ENCODE data around the gene PML. TPM values are rescaled to one million over a fixed set of nuclear protein-coding genes. Genes with fewer than 3 reads are reported as not detected.

The PML gene, protein sequence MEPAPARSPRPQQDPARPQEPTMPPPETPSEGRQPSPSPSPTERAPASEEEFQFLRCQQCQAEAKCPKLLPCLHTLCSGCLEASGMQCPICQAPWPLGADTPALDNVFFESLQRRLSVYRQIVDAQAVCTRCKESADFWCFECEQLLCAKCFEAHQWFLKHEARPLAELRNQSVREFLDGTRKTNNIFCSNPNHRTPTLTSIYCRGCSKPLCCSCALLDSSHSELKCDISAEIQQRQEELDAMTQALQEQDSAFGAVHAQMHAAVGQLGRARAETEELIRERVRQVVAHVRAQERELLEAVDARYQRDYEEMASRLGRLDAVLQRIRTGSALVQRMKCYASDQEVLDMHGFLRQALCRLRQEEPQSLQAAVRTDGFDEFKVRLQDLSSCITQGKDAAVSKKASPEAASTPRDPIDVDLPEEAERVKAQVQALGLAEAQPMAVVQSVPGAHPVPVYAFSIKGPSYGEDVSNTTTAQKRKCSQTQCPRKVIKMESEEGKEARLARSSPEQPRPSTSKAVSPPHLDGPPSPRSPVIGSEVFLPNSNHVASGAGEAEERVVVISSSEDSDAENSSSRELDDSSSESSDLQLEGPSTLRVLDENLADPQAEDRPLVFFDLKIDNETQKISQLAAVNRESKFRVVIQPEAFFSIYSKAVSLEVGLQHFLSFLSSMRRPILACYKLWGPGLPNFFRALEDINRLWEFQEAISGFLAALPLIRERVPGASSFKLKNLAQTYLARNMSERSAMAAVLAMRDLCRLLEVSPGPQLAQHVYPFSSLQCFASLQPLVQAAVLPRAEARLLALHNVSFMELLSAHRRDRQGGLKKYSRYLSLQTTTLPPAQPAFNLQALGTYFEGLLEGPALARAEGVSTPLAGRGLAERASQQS
- total RNA-seq (2022; extraction: Qiagen RNA extraction), result 10.9 to 17.1 TPM (median 14.7 TPM) in 5 replicates

DNA sequence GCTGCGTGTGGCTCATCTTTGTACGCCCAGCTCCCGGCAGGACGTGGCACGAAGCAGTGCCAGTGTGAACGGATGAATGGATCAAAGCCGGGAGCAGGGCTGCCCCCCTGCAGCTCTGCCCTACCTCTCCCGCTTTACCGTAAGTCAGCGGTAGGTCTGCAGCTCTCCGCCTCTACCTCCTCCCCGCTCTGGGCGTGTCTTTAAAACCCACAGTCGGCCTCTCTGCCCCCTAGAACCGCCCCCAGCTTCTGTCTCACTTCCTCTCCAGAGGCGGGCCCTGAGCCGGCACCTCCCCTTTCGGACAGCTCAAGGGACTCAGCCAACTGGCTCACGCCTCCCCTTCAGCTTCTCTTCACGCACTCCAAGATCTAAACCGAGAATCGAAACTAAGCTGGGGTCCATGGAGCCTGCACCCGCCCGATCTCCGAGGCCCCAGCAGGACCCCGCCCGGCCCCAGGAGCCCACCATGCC, at the start of gene PML:
TSS of gene PML (plus strand) at position 304 of the 471 bp plus-strand sequence. CDS start at position 401, 97 bp downstream.

DNA sequence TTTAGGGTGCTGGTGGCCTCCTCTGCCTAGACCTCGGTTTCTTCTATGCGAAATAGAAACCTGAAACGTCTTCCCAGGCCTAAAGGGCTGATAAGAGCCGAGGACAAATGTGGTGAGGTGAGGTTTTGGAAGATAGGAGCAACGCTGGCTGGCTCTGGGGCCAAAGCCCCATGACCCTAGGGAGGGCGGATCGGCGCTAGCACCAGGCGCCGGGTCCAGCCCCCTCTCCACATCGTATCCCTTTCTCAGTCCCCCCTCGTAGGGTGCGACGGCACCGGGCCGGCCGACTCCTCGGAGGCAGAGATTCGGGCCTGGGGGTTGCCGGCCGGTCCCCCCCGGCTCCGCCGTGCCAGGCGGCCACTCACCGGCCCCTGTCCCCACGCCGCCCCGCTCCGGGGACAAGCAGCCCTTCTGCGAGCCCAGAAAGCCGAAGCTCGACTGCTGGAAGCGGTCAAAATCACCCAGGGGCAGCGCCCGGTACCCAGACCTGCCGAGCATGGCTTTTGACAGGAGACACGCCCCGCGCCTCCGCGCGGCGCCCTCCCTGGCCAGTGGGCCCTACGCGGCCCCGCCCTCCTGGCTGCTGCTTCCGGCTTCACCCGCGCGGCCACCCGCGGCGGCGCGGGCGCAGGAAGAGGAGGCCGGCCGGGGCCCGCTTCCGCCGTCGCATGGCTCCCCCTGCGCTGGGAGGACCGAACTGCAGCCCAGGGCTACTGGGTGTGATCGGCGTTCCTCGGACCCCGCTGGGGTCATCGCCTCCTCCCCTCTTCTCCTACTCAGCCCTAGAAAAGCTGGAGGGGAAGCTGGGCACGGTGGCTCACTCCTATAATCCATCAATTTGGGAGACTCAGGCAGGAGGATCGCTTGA, 2.6 kb upstream of the PML start, which contains the start of gene STOML1:
TSS of gene STOML1 (minus strand) at position 570 of the 868 bp plus-strand sequence. CDS start at position 498, 72 bp downstream.

DNA sequence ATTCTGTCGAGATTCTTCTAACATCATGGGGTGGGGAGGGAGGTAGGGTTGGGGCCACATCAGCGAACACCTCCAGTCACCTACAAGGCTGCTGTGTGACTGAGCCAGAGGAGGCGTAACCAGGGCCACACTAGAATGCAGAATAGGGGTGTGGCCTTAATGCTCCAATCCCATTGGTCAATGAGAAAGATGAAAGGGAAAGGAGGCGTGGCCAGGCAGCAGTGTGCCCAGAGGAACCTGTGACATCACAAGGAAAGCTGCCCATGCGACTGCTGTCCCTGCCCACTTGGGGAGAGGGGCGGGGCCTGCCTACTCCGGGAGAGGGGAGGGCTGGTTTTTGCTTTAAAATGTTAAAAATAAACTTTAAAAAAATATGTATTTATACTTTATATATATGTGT, 87.9 kb downstream of the PML start, which contains the start of gene GOLGA6A:
TSS of gene GOLGA6A (minus strand) at position 101 of the 400 bp plus-strand sequence. CDS start at position 60, 41 bp downstream.

Other genes with a start within 250 kb of the PML start
- 2.4 to 3.5 TPM (median 2.7 TPM) in 5 replicates for gene INSYN1, start 241.4 kb upstream of the PML start, total RNA-seq (2022; extraction: Qiagen RNA extraction)
- gene TBC1D21, start 121.2 kb upstream of the PML start, total RNA-seq (2022; extraction: Qiagen RNA extraction), result not detected in 5 replicates
- 0.53 to 1.3 TPM (median 0.74 TPM) in 5 replicates for gene LOXL1, start 68.3 kb upstream of the PML start, total RNA-seq (2022; extraction: Qiagen RNA extraction)
- 9.2 to 11.3 TPM (median 10.8 TPM) in 5 replicates for gene STOML1, start 2.4 kb upstream of the PML start, total RNA-seq (2022; extraction: Qiagen RNA extraction)
- 0.02 to 0.32 TPM (median 0.19 TPM) in 5 replicates for gene GOLGA6A, start 87.8 kb downstream of the PML start, total RNA-seq (2022; extraction: Qiagen RNA extraction)
- 0.06 to 0.22 TPM (median 0.15 TPM) in 5 replicates for gene ISLR2, start 135.9 kb downstream of the PML start, total RNA-seq (2022; extraction: Qiagen RNA extraction)
- gene ISLR, start 179.0 kb downstream of the PML start, total RNA-seq (2022; extraction: Qiagen RNA extraction), result 0.33 to 0.52 TPM (median 0.35 TPM) in 5 replicates
- gene STRA6, start 208.1 kb downstream of the PML start, total RNA-seq (2022; extraction: Qiagen RNA extraction), result 44.2 to 82.1 TPM (median 71.9 TPM) in 5 replicates
- 5.8 to 8.6 TPM (median 7.1 TPM) in 5 replicates for gene CCDC33, start 241.6 kb downstream of the PML start, total RNA-seq (2022; extraction: Qiagen RNA extraction)

Measured in A549 treated with dexamethasone at 1 μM for 4 hours (cell line).